NK-92 (cell line): Measurements from ENCODE around the gene APOBEC3A.

Experiments
- DNase-seq: peaks from one replicate; lab custom pipeline; 2025; ENCODE audit not compliant: unreplicated experiment; lab: John Stamatoyannopoulos, UW

The APOBEC3A gene

GRCh38 chr22:38957046-38957770 is at the start of gene APOBEC3A:
Gene APOBEC3A (plus strand): TSS chr22:38957609. CDS start chr22:38957692, 83 bp downstream.
- DNase-seq = no peak

DNA sequence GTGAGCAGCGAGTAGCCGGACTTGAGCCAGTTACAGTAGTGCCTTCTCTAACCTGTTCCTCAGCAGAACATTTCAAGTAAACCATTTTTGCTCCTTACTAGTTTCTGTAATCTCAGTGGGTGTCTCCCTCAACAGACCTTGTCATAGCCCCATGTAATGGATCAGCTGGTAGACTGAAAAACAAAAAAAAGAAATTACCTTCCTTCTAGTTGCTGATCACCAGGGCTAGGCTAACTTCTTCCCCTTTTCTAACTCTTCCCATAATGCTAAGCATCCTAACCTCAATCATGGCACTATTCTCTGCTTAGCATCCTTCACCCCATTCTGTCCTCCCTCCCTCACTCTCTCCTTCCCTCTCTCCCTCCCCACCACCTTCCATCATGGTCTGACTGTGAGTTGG is 49.6 kb upstream of the APOBEC3A start:
- DNase-seq = no peak

DNA sequence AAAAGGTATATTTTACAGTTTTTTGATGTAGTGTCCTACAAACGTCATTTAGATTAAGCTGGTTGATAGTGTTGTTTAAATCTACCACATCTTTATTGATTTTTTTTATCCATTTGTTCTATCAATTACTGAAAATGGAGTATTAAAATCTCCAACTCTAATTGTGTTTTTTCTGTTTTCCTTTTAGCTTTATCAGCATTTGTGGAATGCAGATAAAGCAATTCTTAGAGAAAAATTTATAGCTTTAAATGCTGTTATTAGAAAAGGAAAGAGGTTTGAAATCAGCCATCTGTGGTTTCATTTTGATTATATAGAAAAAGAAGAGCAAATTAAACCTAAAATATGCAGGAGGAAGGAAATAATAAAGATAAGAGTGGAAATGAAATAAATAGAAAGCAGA is 46.0 kb upstream of the APOBEC3A start:
- no peak for DNase-seq

DNA sequence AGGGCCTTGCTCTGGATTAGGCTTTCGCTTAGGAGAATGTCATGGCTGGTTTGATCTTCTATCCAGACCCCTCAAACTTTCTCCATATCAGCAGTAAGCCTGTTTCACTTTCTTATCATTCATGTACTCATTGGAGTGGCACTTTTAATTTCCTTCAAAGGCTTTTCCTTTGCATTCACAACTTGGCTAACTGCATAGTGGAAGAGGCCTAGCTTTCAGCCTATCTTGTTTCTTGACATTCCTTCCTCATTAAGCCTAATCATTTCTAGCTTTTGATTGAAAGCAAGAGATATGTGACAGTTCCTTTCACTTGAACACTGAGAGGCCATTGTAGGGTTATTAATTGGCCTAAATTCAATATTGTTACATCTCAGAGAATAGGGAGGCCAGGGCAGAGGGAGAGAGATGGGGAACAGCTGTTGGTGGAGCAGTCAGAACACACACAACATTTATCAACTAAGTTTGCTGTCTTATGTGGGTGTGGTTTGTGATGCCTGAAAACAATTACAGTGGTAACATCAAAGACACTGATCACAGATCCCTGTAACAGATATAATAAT is 37.7 kb upstream of the APOBEC3A start:
- no peak for DNase-seq

DNA sequence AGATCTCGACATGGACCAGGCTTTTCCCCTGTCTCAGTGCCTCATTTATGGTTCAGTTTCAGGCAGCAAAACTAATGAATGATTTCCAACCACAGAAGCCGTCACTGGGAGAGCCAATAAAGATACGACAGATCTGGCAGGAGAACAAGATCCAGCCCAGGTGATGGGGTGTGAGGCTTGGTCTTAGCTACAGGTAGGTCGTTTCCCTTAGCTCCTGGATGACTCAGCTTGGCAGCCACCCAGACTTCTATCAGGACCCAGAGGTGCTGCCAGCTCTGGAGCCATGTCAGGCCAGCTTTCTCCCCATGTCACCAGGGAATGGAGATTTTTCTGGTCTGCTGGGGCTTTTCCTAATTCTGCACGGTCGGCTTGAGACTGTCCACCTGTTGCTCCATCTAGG is 36.3 kb upstream of the APOBEC3A start:
- DNase-seq = no peak

- no peak for DNase-seq
These were observed 35.6 kb upstream of the APOBEC3A start for GRCh38 chr22:38921806-38922205.

DNA sequence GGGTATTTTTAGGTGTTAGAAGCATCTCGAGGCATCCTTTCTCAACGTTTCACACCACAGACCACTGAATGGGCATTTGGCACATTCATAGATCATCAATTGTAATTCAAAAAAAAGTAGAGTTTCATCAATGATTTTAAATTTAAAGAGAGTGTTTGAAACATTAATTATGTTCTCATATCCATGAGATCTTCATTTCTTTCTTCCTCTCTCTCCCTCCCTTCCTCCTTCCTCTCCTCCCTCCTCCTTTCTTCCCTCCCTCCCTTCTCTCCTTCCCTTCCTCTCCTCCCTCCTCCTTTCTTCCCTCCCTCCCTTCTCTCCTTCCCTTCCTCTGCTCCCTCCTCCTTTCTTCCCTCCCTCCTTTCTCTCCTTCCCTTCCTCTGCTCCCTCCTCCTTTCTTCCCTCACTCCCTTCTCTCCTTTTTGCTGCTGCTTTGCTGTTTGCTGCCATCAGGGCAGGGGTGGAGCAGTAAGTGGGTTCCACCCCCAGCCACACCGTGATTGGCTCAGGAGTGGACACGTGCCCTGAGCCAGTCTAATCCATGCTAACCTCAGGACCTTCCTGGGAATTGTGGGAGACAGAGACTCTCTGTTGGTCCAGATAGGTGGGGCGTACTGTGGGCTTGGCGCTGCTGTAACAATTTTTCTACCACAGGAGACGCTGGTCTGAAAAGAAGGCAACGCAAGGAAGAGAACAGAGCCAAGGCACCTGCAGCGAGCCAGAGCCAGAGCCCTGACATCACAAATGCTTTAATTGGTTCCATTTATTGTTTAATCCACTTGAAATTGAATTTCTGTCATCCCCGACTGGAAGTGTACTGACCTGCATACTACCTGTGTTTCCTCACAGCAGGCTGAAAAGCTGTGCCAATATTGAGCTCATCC is 33.7 kb upstream of the APOBEC3A start:
- DNase-seq = no peak

DNA sequence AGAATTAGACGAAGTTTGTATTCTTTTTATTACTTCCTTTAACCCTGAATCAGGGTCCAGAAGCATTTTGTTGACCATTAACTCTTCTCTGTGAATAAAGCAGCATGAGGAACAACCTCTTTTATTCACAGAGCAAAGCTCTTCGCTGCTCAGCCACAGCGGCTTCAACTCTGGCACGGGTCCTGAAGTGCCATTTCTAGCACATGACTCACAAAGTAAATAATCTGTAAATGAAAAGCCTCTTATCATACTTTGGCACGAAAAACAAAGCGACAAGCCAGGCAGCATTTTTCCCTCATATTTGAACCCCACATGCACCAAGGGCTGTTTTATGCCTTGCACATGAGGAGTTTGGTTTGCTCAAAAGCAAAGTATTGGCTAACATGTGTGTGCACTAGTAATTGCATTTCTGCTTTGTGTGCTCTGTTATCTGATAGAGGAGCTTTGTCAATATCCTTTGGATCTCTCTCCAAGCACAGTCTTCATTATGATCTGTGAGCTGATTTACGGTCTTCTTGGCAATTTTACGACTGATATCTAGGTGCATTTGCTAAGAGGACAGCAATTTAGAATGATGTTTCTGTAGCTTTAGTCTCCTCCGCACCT is 33.0 kb upstream of the APOBEC3A start:
- no peak for DNase-seq

- DNase-seq = no peak
These were observed 31.8 kb upstream of the APOBEC3A start for GRCh38 chr22:38925571-38926041.

DNA sequence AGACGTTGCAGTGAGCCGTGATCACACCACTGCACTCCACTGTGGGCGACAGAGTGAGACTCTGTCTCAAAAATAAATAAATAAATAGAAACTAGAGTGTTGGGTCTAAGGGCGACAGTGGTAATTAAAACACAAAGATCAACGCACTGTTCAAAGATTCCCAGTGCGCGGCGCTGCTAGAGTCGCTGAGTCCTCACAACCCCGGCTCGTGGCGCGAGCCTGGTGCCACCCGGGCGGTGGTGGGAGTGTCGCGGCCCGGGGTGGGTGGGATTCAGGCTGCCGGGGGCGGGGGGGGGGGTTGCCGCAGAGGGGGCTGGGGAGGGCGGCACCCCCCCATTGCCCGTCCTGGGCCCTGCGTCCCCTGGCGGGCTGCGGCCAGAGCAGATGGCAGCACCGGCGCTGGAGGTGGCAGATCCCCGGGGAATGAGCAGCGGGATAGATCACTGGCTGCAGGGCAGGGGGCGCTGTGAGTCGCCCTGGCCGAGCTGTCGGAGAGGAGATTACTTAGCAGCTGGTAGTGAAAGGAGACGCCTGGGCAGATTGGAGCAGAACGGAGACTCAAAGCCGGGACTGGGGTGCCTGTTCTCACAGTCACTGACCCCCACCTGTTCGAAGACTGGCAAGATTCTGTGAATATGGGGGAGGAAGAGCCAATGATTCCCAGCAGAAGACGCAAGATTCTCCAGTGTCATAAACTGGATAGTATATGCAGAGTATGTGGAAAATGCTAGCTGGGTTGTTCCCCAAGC is 30.2 kb upstream of the APOBEC3A start:
- DNase-seq = no peak

- no peak for DNase-seq
These were observed 26.9 kb upstream of the APOBEC3A start for GRCh38 chr22:38930512-38930911.

DNA sequence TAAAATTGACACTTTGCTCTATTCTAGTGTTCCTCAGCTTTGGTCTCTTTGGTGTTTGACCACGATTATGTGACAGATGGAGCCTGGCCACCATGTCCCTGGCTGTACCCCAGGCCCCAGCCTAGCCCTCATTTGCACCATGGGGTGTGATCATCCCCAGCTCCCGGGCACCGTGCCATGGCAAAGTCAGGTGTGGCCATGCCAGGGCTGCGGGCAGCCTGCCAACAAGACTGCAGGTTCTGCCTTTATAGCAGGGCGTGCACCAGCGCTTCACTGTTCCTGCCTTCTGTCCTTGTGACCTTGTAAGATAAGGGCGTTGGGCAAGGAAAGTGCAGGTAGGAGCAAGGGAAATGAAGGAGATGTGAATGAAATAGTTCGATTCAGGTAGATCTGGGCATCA is 22.4 kb upstream of the APOBEC3A start:
- DNase-seq = no peak

GRCh38 chr22:38935616-38936015 is 21.8 kb upstream of the APOBEC3A start:
- no peak for DNase-seq

- no peak for DNase-seq
These were observed 20.8 kb upstream of the APOBEC3A start for GRCh38 chr22:38936562-38936961.

DNA sequence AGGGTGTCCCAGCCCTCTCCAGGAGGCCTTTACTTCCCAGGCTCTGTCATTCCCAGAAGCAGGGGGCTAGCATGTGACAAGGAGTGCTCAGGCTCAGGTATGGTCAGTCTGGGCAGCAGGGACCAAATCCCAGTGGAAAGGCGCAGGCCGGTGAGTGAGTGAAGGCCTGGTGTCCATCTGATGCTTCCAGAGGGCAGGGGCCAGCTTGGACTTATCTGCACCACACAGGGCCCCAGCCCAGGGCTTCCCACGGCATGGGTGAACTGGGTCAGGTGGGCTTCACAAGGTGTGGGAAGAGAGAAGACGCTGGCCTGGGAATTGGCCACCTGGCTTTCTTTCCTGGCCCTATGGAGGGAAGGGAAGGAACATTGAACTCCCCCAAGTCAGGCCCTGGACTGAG is 20.4 kb upstream of the APOBEC3A start:
- no peak for DNase-seq

DNA sequence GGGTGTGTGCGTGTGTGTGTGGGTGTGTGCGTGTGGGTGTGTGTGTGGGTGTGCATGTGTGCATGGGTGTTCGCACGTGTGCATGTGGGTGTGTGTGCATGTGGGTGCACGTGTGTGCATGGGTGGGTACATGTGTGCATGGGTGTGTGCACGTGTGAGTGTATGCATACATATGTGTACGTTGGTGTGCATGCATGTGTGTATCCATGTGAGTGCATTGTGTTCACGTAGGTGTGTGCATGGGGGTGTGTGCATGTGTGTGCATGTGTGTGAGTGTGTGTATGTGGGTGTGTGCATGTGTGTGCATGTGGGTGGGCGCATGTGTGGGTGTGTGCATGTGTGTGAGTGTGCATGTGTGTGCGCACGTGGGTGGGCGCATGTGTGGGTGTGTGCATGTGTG is 19.9 kb upstream of the APOBEC3A start:
- DNase-seq = no peak

GRCh38 chr22:38938221-38938620 is 19.2 kb upstream of the APOBEC3A start:
- no peak for DNase-seq

- no peak for DNase-seq
These were observed 18.5 kb upstream of the APOBEC3A start for GRCh38 chr22:38938925-38939324.

GRCh38 chr22:38940811-38941384 is 16.5 kb upstream of the APOBEC3A start:
- DNase-seq = no peak

GRCh38 chr22:38941488-38941987 is 15.9 kb upstream of the APOBEC3A start:
- DNase-seq = no peak
